Mammary epithelial cell (primary cell): ENCODE results near the gene ABHD8.

ENCODE experiments used
- CTCF ChIP-seq, 2 donors: IDR thresholded peaks in 1 of 2; conservative IDR thresholded peaks in 1 of 2; 2 replicates each; pipeline ENCODE4 v1.5.1; 2011 to 2012; ENCODE audit warnings: inconsistent platforms in 2 of 2, low read length in 2 of 2, mild to moderate bottlenecking in 2 of 2, control low read depth in 1 of 2, low read depth in 1 of 2; ENCODE audit not compliant: insufficient read depth in 1 of 2; ENCODE audit errors: extremely low read depth in 1 of 2
- EZH2 ChIP-seq: IDR thresholded peaks from 2 replicates; pipeline ENCODE4 v1.6.1; 2012; ENCODE audit warnings: low read length, inconsistent platforms, borderline replicate concordance

GRCh38 chr19:17333611-17334413 lies 30.6 kb upstream of the ABHD8 start:
- TF ChIP-seq CTCF (conservative IDR thresholded peaks at IDR 0.05 in 1 of 2, IDR thresholded peaks at IDR 0.05 in 1 of 2; ENCODE audit: extremely low read depth in 1 of 2, insufficient read depth in 1 of 2, low read depth in 1 of 2, low read length in 2 of 2) (no peak), EZH2 (no peak)
